Mammary epithelial cell (primary cell): ENCODE measurements around the gene MPC1.

Source experiments
- CTCF ChIP-seq, 2 donors: IDR thresholded peaks in 1 of 2; conservative IDR thresholded peaks in 1 of 2; 2 replicates each; pipeline ENCODE4 v1.5.1; 2011 to 2012; ENCODE audit warnings: inconsistent platforms in 2 of 2, low read length in 2 of 2, mild to moderate bottlenecking in 2 of 2, control low read depth in 1 of 2, low read depth in 1 of 2; ENCODE audit not compliant: insufficient read depth in 1 of 2; ENCODE audit errors: extremely low read depth in 1 of 2
- EZH2 ChIP-seq: IDR thresholded peaks from 2 replicates; pipeline ENCODE4 v1.6.1; 2012; ENCODE audit warnings: low read length, inconsistent platforms, borderline replicate concordance

GRCh38 chr6:166346449-166346848 is 36.3 kb downstream of the MPC1 start:
- TF ChIP-seq EZH2 (no peak), CTCF (conservative IDR thresholded peaks at IDR 0.05 in 1 of 2, IDR thresholded peaks at IDR 0.05 in 1 of 2; ENCODE audit: extremely low read depth in 1 of 2, insufficient read depth in 1 of 2, low read depth in 1 of 2, low read length in 2 of 2) (no peak)
